ENCODE results near the gene ASCL4. TPM values are rescaled to one million over a fixed set of nuclear protein-coding genes. Genes with fewer than 3 reads are reported as not detected.

The ASCL4 gene
- total RNA-seq, 1 experiment from 2014 or later = not detected

DNA sequence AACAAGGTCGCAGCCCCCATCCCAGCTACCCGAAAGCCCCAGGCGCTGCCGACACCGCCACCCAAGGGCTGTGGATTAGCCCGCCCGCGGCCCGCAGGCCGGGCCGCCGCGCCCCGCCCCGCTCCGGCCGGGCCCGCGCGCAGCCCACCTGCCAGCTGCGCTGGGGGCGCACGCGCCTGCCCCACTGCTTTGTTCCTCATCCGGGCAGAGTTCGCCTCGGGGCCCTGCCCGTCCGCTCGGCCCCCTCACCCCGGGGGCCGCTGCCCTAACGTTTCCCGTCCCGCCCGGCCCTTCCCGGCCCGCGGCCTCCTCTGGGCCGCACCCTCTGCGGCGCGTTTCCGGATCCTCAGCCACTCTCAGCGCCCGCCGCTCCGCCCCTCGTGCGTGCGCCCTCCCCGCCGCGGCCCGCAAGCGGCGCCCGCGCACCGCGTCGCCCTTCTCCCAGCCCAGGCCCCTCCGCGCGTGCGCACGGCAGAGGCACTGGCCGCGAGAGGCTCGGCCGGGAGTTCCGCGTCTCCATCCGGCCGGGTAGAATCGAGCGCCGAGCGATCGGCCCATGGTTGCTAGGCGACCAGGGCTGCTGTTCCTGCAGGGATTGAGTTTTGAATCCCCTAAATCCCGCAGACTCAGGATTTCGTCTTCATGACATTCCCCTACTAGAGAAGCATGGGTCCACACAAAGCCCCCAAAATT lies 13.5 kb upstream of the ASCL4 start, which contains the start of gene PRDM4:
Gene PRDM4 (minus strand): TSS at position 329 of the 693 bp plus-strand sequence. CDS start 622 bp downstream, outside the sequence.
- Histone ChIP-seq H3K4me1 (ENCODE audit: insufficient read depth, low read length) (no peaks in the 10 kb centered on the region), H3K27ac (ENCODE audit: insufficient read length, low read depth, low read length) (no peak within 1 kb of the TSS), H3K4ac (ENCODE audit: low read depth, low read length) (no peak within 1 kb of the TSS), H3K9ac (ENCODE audit: extremely low read depth, insufficient read length, low read length) (peak within 1 kb of the TSS; percentile 79), H4K91ac (ENCODE audit: insufficient read length, low read depth, low read length) (no peak within 1 kb of the TSS), H2BK15ac (ENCODE audit: low read depth, low read length) (no peak within 1 kb of the TSS), H4K8ac (replicated peaks; ENCODE audit: insufficient read length, low read depth, low read length) (no peak within 1 kb of the TSS), H4K20me1 (ENCODE audit: control insufficient read depth, insufficient read depth, insufficient read length) (no peaks in the 10 kb centered on the region), H2BK20ac (ENCODE audit: low read depth, low read length, poor library complexity, severe bottlenecking) (no peak within 1 kb of the TSS), H2BK5ac (ENCODE audit: insufficient read length, low read length) (no peak within 1 kb of the TSS), H4K5ac (ENCODE audit: insufficient read length, low read depth, low read length) (peak within 1 kb of the TSS; percentile 73), H2AFZ (ENCODE audit: low read length) (peak within 1 kb of the TSS; percentile 12), H3K79me2 (ENCODE audit: insufficient read depth, low read length) (peaks cover 16% of the 10 kb centered on the region; the same call in 1 of the 2 replicates), H2BK120ac (ENCODE audit: low read depth, low read length, poor library complexity, severe bottlenecking) (no peak within 1 kb of the TSS), H3K23me2 (ENCODE audit: insufficient read length, low read depth, low read length, poor library complexity, severe bottlenecking) (peaks cover 10% of the 10 kb centered on the region), H3K18ac (ENCODE audit: insufficient read length, low read depth, low read length) (peak within 1 kb of the TSS; percentile 2), H3K9me3 (ENCODE audit: control insufficient read depth, low read depth, low read length) (no peaks in the 10 kb centered on the region), H3K14ac (ENCODE audit: insufficient read depth, low read length) (peak within 1 kb of the TSS; percentile 23; the same call in 1 of the 2 replicates), H2AK5ac (ENCODE audit: insufficient read length, low read length) (no peak within 1 kb of the TSS), H3K4me2 (ENCODE audit: insufficient read depth, insufficient read length, low read length) (peak within 1 kb of the TSS; percentile 100), H3K79me1 (ENCODE audit: insufficient read depth, low read depth, low read length, poor library complexity, severe bottlenecking) (no peaks in the 10 kb centered on the region), H3T11ph (ENCODE audit: low read length) (no peak within 1 kb of the TSS), H3K56ac (ENCODE audit: insufficient read length, low read depth, low read length) (no peak within 1 kb of the TSS), H3K27me3 (ENCODE audit: insufficient read depth, low read length) (no peaks in the 10 kb centered on the region), H3K23ac (ENCODE audit: insufficient read length, low read depth, low read length) (no peak within 1 kb of the TSS), H2BK12ac (ENCODE audit: insufficient read length, low read depth, low read length) (no peak within 1 kb of the TSS)
- H3K27me3 Mint-ChIP-seq (ENCODE audit: low read depth) = peaks cover 4% of the 10 kb centered on the region; the same call in 1 of the 2 replicates
- TF ChIP-seq, protein P1, sequence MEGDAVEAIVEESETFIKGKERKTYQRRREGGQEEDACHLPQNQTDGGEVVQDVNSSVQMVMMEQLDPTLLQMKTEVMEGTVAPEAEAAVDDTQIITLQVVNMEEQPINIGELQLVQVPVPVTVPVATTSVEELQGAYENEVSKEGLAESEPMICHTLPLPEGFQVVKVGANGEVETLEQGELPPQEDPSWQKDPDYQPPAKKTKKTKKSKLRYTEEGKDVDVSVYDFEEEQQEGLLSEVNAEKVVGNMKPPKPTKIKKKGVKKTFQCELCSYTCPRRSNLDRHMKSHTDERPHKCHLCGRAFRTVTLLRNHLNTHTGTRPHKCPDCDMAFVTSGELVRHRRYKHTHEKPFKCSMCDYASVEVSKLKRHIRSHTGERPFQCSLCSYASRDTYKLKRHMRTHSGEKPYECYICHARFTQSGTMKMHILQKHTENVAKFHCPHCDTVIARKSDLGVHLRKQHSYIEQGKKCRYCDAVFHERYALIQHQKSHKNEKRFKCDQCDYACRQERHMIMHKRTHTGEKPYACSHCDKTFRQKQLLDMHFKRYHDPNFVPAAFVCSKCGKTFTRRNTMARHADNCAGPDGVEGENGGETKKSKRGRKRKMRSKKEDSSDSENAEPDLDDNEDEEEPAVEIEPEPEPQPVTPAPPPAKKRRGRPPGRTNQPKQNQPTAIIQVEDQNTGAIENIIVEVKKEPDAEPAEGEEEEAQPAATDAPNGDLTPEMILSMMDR (conservative IDR thresholded peaks at IDR 0.05) = peak; percentile 53
- peak; percentile 98 for DNase-seq
- H3K4me1 Mint-ChIP-seq = peaks cover 16 to 19% of the 10 kb centered on the region in 2 experiments
- no CpG with 5 or more reads among the region's 83 CpGs for WGBS (ENCODE audit: extremely low coverage, insufficient read length, low lambda C conversion rate)
- H3K9me3 Mint-ChIP-seq = no peaks in the 10 kb centered on the region
- peak within 1 kb of the TSS; percentile 89 to 94 for H3K4me3 Mint-ChIP-seq
- H3K27ac Mint-ChIP-seq = peak within 1 kb of the TSS in 2 of 3 experiments; percentile 79 to 80; a peak in 4 of 7 replicates
- H3K36me3 Mint-ChIP-seq (ENCODE audit: insufficient read depth in 1 of 3, low read depth in 3 of 3) = peaks cover 8 to 13% (median 9%) of the 10 kb centered on the region in 3 experiments; a peak in 6 of 7 replicates

Measured in H9 (cell line).